Measurements from ENCODE around the gene LMBRD1. TPM values are rescaled to one million over a fixed set of nuclear protein-coding genes. Genes with fewer than 3 reads are reported as not detected.
A peak's percentile ranks its signal among the peaks of the same experiment; 100 is the strongest.
"Not testable (repeated sequence)": the region's sequence is repeated elsewhere in the genome, so short reads cannot be mapped to it uniquely, and the experiment has no call there.

The LMBRD1 gene
- total RNA-seq, 1 experiment from 2014 or later: 20.7 TPM

DNA sequence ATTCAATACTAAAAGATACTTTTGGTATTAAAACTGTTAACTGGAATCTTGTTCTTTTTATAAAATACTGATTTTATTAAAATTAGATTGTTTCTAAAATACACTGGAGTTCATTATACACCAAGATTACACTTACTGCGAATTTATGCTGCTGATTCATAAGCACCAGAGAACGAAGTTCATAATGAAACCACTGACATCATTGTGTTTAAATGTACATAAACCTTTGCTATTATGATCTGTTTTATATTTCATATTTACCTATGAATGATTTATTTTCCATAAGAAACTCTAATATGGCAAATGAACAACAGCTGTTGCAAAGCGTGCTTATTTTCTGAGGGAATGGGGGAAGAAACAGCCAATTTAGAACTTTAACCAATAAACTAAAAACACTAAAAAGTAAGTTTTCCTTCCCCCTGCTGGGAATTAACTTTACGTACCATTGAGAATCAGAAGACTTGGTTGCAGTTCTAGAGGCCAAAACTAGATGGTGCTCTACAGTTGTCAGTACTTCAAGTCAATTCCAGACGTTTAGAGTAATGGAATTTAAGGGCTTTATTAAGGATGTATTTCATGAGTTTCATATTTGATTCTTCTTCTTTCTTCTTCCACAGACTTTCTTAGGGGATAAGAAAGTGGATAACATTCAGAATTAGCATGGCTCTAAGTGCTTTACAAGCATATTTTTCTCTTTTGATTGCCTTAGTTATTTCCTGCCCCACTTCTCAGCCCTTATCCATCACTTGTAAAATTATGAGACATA, 38.8 kb upstream of the LMBRD1 start:
- DNase-seq (ENCODE audit: unreplicated experiment): peak; percentile 60
- CTCF ChIA-PET: interaction anchor here (0.6 to 2.5 kb wide), 11 partner anchors 21 to 648 kb away, joined by 3 to 19 read pairs (median 3); no protein-coding TSS in a partner anchor
- TF ChIP-seq, protein P1, sequence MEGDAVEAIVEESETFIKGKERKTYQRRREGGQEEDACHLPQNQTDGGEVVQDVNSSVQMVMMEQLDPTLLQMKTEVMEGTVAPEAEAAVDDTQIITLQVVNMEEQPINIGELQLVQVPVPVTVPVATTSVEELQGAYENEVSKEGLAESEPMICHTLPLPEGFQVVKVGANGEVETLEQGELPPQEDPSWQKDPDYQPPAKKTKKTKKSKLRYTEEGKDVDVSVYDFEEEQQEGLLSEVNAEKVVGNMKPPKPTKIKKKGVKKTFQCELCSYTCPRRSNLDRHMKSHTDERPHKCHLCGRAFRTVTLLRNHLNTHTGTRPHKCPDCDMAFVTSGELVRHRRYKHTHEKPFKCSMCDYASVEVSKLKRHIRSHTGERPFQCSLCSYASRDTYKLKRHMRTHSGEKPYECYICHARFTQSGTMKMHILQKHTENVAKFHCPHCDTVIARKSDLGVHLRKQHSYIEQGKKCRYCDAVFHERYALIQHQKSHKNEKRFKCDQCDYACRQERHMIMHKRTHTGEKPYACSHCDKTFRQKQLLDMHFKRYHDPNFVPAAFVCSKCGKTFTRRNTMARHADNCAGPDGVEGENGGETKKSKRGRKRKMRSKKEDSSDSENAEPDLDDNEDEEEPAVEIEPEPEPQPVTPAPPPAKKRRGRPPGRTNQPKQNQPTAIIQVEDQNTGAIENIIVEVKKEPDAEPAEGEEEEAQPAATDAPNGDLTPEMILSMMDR (IDR thresholded peaks at IDR 0.05; ENCODE audit: unreplicated experiment): peak; percentile 64
- intact Hi-C loops (cut with micrococcal nuclease): loop anchor here (1.0 to 5.0 kb wide), 3 partner anchors 273 to 958 kb away; no protein-coding TSS in a partner anchor
- Mint-ChIP-seq H3K27ac (ENCODE audit: low read depth, unreplicated experiment) (no peak overlapping the region), H3K36me3 (ENCODE audit: insufficient read depth, unreplicated experiment) (no peaks in the 10 kb centered on the region), H3K4me1 (ENCODE audit: insufficient read depth, unreplicated experiment) (no peaks in the 10 kb centered on the region), H3K9me3 (ENCODE audit: unreplicated experiment) (no peaks in the 10 kb centered on the region), H3K4me3 (ENCODE audit: unreplicated experiment) (no peak overlapping the region), H3K27me3 (ENCODE audit: insufficient read depth, unreplicated experiment) (peaks cover 94% of the 10 kb centered on the region)
- POLR2A ChIA-PET: no interaction called here
- no TSS peak for BruUV-seq (replicated peaks)

DNA sequence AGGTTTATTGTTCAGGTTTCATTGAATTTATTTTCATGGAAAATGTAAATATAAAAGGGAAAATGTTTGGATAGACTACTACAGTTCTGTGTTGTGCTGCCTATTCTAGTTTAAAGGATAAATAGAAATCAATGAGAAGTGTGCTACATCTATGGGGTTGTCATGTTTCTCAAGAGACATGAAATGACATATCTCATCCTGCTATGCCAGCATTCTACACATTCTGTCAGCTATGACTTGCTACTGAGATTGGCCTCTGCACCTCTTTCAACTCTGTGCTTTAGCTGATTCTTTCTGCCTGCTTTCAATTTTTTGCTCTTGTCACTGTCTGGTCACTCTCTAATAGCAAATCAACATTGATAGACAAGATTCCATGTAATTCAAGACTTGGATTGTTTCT, 35.7 kb upstream of the LMBRD1 start:
- ChIA-PET POLR2A (no interaction called here), CTCF (interaction anchor here (0.6 to 0.8 kb wide), 3 partner anchors 239 to 729 kb away, joined by 3 to 4 read pairs (median 4); no protein-coding TSS in a partner anchor)
- BruUV-seq (replicated peaks): no TSS peak
- Mint-ChIP-seq H3K4me1 (ENCODE audit: insufficient read depth, unreplicated experiment) (no peaks in the 10 kb centered on the region), H3K27me3 (ENCODE audit: insufficient read depth, unreplicated experiment) (peaks cover 94% of the 10 kb centered on the region), H3K36me3 (ENCODE audit: insufficient read depth, unreplicated experiment) (no peaks in the 10 kb centered on the region), H3K4me3 (ENCODE audit: unreplicated experiment) (no peak overlapping the region), H3K9me3 (ENCODE audit: unreplicated experiment) (no peaks in the 10 kb centered on the region), H3K27ac (ENCODE audit: low read depth, unreplicated experiment) (no peak overlapping the region)
- TF ChIP-seq, protein P1 (IDR thresholded peaks at IDR 0.05; ENCODE audit: unreplicated experiment): no peak
- no peak for DNase-seq (ENCODE audit: unreplicated experiment)
- intact Hi-C loops (cut with micrococcal nuclease): no loop called here

DNA sequence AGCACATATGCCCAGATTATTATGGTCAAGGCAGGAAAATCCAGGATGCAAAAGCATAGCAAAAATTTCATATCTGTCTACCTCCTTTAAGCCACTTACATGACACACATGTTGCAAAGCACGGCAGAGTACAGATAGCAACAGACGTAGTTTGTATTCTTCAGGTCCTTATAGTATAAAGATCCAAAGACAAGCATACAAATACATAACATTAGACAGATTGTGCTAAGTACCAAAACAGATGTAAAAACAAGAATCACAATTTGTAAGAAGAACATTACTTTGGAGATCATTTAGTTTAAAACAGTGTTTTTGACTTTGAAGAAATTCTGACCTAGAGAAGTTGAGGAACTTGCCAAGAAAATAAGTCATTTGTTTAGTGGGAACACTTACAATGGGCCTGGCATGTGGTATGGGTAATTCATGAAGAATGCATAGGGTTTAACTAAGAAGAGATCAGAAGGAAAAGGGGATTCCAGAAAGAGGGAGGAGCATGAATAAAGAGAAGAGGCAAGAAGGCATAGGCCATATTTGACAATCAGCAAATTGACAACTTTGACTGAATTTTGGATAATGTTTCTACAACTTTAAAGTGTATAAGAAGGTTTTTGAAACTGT, 30.6 kb upstream of the LMBRD1 start:
- DNase-seq (ENCODE audit: unreplicated experiment): no peak
- intact Hi-C loops (cut with micrococcal nuclease): no loop called here
- Mint-ChIP-seq H3K36me3 (ENCODE audit: insufficient read depth, unreplicated experiment) (no peaks in the 10 kb centered on the region), H3K27me3 (ENCODE audit: insufficient read depth, unreplicated experiment) (peaks cover 68% of the 10 kb centered on the region), H3K9me3 (ENCODE audit: unreplicated experiment) (no peaks in the 10 kb centered on the region), H3K4me1 (ENCODE audit: insufficient read depth, unreplicated experiment) (no peaks in the 10 kb centered on the region), H3K4me3 (ENCODE audit: unreplicated experiment) (no peak overlapping the region), H3K27ac (ENCODE audit: low read depth, unreplicated experiment) (no peak overlapping the region)
- ChIA-PET POLR2A (no interaction called here), CTCF (no interaction called here)
- TF ChIP-seq, protein P1 (IDR thresholded peaks at IDR 0.05; ENCODE audit: unreplicated experiment): no peak
- BruUV-seq (replicated peaks): no TSS peak

DNA sequence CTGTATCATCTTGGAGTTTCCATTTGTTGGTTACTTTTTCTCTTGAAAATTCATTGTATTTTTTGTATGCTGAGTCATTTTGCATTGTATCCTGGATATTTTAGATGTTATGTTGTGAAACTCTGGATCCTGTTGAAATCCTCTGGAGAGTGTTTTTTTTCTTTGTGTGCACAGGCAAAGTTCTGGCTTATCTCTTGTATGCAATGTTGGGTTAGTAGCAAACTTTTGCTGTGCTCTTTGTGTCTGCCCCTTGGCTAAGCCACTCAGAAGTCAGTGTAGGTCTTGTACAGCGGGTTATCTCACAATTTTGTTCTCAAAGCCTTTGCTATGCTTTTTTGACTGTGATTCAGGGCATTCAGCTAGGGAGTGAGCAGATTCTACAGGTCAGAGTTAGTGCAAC, 29.1 kb upstream of the LMBRD1 start:
- BruUV-seq (replicated peaks): no TSS peak
- intact Hi-C loops (cut with micrococcal nuclease): no loop called here
- Mint-ChIP-seq H3K36me3 (ENCODE audit: insufficient read depth, unreplicated experiment) (no peaks in the 10 kb centered on the region), H3K27me3 (ENCODE audit: insufficient read depth, unreplicated experiment) (peaks cover 53% of the 10 kb centered on the region), H3K4me1 (ENCODE audit: insufficient read depth, unreplicated experiment) (no peaks in the 10 kb centered on the region), H3K4me3 (ENCODE audit: unreplicated experiment) (no peak overlapping the region), H3K27ac (ENCODE audit: low read depth, unreplicated experiment) (no peak overlapping the region), H3K9me3 (ENCODE audit: unreplicated experiment) (no peaks in the 10 kb centered on the region)
- peak; percentile 20 for DNase-seq (ENCODE audit: unreplicated experiment)
- POLR2A ChIA-PET: no interaction called here
- TF ChIP-seq, protein P1 (IDR thresholded peaks at IDR 0.05; ENCODE audit: unreplicated experiment): no peak
- CTCF ChIA-PET: no interaction called here

DNA sequence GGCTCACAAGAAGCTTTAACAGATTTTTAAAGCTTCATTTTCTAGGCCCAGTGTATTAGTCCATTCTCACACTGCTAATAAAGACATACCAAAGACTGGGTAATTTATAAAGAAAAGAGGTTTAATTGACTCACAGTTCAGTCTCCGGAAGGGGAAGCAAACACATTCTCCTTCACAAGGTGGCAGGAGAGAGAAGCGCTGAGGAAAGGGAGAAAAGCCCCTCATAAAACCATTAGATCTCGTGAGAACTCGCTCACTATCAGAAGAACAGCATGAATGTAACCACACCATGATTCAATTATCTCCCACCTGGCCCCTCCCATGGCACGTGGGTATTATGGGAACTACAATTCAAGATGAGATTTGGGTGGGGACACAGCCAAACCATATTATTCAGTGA, 27.5 kb upstream of the LMBRD1 start:
- H3K9me3 Mint-ChIP-seq (ENCODE audit: unreplicated experiment); DNase-seq (ENCODE audit: unreplicated experiment); H3K4me1 Mint-ChIP-seq (ENCODE audit: insufficient read depth, unreplicated experiment); intact Hi-C loops (cut with micrococcal nuclease); H3K4me3 Mint-ChIP-seq (ENCODE audit: unreplicated experiment); POLR2A ChIA-PET; H3K36me3 Mint-ChIP-seq (ENCODE audit: insufficient read depth, unreplicated experiment); H3K27ac Mint-ChIP-seq (ENCODE audit: low read depth, unreplicated experiment); BruUV-seq (replicated peaks): not testable (repeated sequence)
- peaks cover 38% of the 10 kb centered on the region for H3K27me3 Mint-ChIP-seq (ENCODE audit: insufficient read depth, unreplicated experiment)
- CTCF ChIA-PET: interaction anchor here (1.0 kb wide), 1 partner anchor 283 kb away, joined by 3 read pairs; no protein-coding TSS in a partner anchor
